ENCODE data around the gene KCNK15.
"Not testable (repeated sequence)": the region's sequence is repeated elsewhere in the genome, so short reads cannot be mapped to it uniquely, and the experiment has no call there.

The KCNK15 gene

DNA sequence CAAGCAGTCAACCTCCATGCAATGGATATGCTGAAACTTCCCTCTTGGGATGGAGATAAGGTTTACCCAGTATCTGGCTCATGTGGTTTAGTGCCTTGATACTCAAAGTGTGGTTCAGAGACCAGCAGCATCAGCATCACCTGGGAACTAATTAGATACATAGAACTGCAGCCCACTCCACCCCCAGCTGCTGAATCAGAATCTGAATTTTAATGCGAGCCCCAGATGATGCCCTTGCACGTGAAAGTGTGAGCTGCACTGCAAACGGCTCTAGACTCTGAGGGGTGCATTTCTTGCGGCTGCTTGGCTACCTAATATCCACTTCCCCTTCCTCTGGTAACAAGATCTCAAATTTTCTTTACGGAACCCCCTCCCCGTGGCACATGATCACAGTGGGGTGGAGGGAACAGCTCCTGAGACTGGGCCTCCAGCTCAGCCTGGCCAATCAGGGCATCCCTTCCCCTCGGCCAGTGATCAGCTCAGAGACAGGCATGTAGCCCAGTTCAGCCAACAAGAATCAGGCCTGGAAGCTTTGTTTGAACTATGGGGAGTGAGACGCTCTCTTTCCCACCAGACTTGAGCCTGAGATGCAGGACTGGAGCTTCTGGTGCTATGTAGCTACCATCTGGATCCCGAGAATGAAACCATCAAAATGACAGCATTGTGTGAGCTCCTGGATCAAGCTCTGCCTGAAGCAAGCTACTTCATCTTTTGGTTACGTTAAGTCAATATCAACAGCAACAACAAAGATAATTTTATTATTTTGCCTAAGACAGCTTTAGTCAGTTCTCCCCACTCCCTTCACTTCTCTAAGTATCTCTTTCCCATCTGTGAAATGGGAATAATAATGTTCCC, 12.8 kb downstream of the KCNK15 start:
- DNase-seq (ENCODE audit: low read depth, low spot score) = no peak

DNA sequence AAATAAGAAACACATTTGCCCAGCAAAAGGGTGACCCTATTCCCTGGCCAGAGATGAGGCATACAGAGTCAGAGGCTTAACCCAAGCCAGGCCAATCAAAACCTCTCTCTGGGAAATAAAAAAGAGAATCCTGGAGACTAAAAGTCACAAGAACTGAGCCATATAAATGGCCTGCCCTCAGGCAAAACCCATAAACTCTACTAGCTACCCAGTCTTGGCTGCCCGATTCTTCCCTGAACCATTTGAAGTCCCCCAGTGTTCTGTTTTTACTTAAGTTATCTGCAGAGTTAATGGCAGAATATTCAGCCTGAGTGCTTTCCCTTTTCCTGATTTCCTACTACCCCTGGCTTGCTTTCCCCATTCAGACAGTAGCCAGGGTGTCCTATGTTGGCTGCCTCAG, 13.9 kb downstream of the KCNK15 start:
- no peak for DNase-seq (ENCODE audit: low read depth, low spot score)

DNA sequence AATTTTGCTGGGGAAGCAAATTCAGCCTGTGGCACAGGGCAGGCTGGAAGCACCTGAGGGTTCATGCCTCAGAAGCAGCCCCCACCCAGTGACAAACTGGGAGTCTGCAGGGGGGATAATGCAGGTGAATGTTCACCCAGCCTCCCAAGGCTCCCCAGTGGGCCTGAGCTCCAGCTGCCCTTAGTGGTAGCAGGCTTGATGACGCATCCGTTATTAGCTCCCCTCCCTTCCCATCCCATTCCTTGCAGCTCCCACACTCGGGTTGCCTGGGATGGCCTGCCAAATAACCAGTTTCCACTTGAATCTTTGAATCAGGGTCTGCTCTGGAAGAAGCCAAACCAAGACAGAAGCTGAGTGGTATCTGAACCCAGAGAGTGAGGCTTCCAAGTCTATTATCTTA, 15.8 kb downstream of the KCNK15 start:
- no peak for DNase-seq (ENCODE audit: low read depth, low spot score)

DNA sequence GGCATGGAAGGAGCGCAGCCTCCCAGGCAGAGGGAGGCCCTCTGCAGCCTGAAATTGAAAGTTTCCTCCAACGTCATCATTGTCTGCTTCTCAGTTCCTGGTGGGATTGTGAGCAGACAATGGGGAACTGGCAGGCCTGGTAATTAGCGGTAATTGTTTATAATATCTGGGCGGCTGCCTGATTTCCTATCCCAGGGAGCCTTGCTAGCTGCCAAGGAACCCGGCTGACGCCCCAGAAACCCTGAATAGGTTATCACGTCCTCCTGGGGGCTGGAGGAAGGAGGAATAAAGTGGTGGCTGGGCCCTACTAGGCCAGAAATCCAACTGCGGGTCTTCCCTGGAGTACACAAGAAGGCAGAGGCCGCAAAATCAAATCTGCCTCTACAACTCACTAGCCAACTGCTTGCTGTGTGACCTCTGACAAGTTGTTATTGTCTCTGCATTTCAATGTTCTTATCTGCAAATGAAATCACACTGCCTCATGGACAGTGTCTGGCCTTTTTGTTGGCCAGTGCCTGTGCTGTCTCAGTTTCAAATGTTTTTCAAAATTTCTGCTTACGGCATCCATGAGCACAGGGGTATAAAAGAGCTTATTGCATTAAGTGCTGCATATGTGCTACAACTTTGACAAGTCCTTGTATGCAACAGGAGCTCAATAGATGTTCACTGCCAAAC, 16.9 kb downstream of the KCNK15 start:
- DNase-seq (ENCODE audit: low read depth, low spot score) = no peak

DNA sequence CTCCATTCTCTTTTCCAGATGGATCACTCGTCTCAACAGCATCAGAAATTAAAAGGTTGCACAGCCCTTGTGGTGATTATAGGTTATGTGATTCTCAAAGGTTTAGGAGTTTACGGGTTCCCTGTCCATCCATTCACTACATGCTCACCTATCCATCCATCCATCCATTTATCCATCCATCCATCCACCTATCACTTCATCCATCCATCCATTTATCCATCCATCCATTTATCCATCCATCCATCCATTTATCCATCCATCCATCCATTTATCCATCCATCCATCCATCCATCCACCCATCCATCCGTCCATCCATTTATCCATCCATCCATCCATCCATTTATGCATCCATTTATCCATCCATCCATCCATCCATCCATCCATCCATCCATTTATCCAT, 18.1 kb downstream of the KCNK15 start:
- DNase-seq (ENCODE audit: low read depth, low spot score) = not testable (repeated sequence)

DNA sequence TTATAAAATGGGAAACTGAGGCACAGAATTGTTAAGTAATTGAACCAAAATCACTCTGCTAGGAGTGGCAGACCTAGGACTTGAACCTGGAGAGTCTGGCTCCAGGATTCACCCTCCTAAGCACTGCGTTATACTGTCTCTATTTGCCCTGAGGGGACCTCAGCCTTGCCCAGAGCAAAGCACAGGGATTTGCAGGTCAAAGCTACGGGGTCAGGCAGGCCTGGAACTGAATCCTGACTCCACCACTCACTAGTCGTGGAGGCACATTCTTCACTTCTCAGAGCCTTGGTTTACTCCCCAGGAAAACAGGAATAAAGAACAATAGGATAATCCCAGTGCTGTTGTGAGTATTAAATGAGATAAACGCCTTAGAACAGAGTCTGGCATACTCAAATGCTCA, 19.4 kb downstream of the KCNK15 start:
- no peak for DNase-seq (ENCODE audit: low read depth, low spot score)

DNA sequence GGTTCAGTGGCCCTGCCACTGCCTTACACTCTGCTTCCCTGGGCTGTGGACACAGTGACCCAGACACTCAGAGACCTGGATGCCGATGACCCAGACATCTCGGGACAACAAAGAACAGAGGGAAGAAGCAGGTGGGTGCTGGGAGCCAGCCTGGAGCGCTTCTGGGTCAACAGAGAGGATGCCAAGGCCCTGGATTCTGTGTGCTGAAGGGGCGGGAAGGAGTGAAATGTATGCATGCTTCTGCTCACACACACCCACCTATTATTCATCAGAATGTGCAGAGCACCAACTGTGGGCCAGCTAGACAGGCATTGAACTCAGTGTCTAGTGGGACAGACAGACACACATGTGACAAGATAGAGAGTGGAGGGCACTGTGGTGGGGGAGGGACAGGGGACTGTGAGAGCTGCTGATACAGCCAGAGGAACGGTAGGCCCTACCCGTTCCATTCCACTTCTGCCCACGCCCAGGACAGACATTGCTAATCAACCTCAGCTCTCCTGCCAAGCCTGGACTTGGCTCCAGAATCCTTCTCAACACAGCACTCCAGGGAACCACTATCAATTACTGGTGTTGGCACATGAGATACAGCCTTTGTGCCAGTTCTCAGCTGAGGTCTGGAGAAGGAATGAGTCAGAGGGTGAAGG, 20.2 kb downstream of the KCNK15 start:
- DNase-seq (ENCODE audit: low read depth, low spot score) = no peak

DNA sequence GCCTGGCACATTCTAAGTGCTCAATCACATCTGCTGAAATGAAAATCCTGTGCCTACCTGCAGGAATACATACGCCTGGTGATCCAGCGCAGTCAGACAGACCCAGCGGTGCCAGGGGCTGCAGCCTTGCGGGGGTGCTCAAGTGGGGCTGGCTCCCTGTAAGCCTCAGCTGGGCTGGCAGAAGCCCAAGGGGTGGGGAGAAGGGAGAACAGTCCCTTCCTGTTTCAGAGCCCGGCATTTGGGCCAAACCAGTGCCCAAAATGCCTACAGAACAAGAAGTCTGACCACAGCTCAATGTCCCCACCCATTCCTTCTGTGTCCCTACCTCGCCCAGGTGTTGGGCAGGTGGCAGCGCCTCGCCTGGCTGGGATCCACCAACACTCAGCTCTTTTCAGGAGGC, 22.6 kb downstream of the KCNK15 start:
- DNase-seq (ENCODE audit: low read depth, low spot score) = no peak

DNA sequence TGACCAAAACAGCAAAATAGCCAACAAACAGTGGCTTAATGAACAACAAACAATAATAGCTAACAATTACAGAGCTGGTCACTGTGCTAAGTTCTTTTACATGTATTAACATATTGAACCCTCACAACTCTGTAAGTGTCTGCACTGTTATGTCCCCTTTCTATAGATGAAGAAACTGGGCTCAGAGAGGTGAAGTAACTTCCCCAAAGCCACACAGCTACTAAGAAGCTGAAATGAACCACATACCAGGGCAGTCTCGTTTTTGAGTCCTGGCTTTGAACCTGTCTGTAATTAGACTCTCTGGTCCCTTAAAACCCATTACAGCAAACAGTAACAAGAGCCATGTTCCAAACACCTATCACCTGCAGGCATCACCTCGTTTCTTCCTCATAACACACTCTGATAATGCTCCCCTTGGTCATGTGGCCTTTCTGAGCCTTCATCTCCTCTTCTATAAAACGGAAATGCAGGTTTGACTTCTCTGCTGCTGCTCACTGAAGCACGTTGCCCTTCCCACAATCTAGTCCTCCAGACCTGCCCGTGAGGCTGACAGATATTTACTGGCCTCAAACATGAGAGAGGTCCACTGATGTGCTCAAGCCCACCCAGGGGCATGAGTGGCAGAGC, 23.3 kb downstream of the KCNK15 start:
- no peak for DNase-seq (ENCODE audit: low read depth, low spot score)

DNA sequence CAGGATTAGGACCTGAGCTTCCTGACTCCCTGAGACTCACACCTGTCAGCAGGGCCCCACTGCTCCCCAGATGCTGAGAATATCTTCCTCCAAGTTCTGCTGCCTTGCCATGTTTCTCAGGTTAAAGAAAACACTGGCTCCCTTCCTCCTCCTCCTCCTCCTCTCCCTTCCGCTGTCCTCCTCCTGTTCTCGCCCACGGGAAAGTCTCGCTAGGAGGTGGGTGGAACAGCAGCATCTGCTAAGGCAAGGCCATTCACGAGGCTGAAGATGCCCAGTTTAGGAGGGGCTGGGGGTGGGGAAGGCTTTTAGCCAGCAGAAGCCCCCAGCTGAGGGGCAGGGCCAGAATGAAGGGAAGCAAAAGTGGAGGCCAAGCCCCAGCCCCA, 23.8 kb downstream of the KCNK15 start:
- DNase-seq (ENCODE audit: low read depth, low spot score) = no peak

DNA sequence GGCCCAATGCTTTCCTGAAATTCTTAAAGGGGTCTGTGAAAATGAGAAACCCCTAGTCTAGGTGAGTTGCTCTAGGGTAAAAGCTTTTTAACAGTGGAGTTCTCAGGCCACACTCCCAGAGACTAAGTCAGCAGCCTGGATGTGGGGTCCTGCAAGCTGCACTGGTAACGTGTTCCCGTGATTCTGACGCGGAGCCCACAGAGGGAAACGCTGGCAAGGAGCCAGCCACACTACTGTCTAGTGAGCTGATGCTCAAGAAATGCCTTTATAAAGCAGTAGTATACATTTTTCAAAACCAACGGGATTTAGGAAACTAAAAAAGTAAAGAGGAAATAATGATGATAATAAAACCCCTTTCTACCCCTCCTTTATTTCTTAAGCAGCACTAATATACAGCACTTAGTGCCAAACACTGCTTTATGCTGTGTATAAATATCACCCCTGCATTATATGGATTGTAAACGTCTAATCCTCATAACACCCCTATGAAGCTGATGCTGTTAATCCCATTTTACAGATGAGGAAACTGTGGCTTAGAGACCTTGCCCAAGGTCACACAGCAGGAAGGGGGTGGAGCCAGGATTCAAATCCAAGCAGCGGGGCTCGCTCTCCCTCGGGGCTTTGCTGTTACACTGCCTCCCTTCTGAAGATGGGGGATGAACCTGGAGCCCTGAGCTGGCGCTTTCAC, 25.0 kb downstream of the KCNK15 start:
- no peak for DNase-seq (ENCODE audit: low read depth, low spot score)

DNA sequence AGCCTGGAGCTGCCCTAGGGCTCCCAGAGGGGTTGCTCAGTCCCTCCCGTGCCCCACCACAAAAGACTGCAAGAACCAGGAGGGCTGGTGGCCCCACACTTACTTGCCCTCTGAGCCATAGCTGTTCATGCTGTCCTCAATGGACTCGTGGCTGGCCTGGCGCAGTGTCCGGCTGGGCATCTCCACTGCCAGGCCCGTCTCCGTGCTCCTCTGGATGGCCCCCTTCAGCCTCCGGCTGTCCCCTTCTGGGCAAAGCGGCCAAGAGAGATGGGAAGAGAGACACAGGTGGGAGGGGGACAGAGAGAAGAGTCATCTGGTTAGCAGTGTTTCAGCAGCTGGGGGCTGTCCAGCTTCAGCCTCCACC, 25.5 kb downstream of the KCNK15 start:
- DNase-seq (ENCODE audit: low read depth, low spot score) = no peak

DNA sequence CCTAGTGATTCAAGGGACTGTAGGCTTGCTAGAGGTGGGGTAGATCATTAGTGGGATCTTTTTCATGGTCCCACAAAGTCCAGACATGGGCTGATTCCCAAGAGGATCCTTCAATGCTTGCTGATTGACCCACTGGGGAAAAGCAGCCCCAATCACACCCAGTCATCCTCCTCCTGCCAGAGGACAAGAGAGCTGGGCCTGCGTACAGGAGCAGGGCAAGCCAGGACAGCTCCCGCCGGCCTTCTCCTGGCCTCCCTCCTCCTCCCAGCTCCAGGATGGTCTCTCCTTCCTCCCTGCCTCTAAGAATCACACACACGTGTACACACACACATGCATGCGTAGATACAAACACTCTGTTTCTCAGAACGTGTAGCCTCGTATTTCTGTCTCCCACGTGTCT, 27.0 kb downstream of the KCNK15 start:
- DNase-seq (ENCODE audit: low read depth, low spot score) = no peak

DNA sequence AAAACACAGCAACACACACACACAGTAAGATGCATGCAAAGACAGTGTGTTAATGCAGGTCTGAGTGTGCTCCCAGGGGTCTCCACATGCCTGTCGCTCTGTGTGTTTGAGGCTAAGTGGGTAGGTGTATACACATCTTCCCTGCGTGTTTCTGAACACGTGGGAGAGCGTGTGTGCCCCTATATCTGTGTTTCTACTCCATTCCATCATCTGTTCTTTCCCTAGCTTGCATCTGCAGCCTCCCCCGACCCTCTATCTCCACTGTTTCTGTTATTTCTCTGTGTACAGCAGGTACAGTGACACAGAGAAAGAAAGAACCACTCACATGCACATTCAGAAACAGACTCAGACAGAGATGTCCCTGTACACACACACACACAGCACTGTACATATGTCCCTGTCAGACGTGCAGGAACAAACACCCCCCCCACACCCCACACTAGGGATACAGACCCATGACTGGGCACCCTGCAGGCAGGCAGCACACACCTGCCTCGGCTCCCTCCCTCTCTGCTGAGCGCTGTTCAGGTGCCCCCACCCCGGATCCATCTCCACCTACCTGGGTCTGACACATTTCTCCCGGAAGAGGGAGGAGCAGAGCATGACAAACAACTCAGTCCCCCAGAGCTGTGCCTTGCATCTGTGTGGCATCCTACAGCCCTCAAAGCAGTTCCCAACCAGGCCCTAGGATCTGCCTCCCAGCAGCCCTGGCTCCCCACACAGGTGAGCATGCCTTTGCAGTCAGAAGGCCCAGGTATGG, 27.6 kb downstream of the KCNK15 start:
- DNase-seq (ENCODE audit: low read depth, low spot score) = no peak

DNA sequence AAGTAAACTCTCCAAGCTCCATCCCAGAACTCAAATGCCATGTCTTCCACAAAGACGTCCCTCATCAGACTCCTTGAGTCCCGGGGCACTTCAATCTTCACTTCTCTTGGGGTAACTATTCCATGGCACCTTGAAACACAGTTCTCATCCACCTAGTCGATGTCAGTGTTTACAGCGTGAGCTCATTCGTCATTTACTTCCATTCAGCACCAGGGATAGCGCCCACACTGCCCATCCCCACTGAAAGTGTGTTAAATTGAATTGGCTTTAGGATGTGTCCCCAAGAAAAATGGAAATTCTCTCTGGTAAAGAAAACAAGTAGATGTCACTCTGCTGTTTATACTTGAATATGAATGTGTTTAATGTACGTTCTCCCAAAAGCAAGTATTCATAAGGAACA, 31.3 kb downstream of the KCNK15 start:
- no peak for DNase-seq (ENCODE audit: low read depth, low spot score)

DNA sequence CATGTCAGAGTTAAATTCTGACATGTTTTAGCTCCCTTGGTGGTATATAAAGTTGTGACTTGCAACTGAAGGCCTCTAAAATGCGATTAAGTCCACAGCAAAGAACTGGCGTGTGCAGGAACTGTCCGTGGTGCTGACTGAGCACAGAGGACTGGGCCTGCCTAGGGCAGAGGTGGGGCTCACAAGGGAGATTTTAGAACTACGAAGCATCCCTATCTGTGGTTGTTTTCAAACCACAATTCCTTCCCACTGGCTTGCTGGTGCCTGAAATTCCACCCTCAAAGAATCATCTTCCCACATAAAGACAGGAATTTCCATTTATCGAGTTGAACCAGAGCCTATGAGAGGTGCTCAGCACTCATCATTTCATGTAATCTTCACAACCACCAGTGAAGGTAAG, 34.6 kb downstream of the KCNK15 start:
- peak; percentile 40 for DNase-seq (ENCODE audit: low read depth, low spot score)

DNA sequence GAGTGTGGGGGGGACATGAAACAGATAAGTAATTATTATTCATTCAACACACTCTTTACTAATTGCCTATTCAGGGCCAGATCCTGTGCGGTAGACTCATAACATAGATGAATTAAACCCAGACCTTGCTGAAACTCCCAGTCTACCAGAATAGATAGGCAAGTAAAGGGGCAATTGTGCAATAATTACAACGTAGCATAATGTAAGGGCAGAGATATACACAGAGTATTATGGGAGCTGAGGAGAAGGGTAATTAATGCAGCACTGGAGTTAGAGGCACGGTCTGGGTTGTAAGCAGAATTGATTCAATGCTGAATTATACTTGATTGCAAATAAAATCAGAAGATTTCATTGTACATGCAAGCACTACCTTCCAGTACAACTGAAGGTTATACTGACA, 35.5 kb downstream of the KCNK15 start:
- no peak for DNase-seq (ENCODE audit: low read depth, low spot score)

DNA sequence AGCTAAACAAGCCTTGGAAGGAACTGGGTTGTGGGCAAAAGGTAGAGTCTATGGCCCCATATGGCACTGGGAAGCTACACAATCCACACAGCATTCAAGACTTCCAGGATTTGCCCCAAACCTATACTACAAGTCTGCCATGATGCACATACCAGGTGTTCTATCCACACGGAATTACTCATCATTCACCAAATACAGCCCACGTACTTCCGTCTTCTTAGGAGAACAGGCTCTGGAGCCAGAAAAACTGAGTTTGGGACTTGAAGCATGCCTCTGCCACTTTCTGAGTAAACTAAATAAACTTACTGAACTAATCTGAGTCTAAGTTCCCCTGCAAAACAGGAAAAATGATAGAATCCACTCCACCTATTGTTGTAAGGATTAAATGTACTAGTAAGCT, 36.1 kb downstream of the KCNK15 start:
- no peak for DNase-seq (ENCODE audit: low read depth, low spot score)

DNA sequence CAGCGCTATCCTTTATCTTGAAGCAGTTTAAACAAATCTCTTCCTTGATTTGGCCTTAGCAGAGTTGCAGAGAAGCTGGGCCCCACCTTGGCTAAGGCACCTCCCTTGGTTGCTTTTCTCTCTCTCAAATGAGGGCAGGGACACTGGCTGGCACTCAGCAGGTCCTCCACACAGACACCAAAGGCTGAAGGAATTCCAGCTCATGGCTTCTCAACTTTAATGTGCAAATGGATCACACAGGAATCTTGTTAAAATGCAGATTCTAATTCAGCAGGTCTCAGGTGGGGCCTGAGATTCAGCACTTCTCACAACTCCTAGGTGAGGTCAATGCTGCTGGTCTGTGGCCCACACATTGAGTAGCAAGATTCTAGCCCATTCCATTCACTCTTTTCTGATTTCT, 39.0 kb downstream of the KCNK15 start:
- DNase-seq (ENCODE audit: low read depth, low spot score) = no peak

DNA sequence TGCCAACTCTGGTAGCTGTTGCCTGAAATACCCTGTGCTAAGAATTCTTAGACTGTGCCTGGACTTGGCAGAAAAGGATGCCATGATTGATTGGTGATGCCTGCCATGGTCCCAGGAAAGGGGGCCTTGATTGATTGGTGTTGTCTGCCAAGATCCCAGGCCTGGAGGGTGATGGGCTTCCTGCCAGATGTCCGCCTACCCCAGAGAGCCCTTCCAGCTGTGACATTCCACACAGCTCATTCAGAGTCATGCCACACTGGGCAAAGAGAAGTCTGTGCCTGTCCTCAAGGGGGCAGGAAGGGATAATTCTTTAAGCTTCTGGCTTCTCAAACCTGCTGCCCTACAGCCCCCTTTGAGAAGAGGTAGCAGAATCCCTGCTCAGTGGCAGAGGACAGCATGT, 40.1 kb downstream of the KCNK15 start:
- DNase-seq (ENCODE audit: low read depth, low spot score) = peak; percentile 77

DNA sequence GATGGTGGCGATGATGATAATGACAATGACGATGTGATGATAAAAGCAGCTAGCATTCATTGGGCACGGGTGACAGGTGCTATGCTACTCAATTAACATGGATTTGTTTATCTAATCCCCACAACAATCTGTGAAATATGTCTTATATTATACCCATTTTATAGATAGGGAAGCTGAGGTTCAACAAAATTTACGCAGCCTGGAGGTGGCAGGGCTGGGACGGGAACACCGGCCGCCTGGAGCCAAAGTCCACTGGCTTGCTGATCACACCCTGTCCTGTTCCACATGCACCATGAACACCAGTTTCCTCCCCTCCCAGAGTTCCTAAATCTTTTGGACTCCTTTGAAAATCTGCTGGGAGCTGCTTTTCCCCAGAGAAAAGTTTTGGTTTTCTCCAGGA, 41.6 kb downstream of the KCNK15 start:
- DNase-seq (ENCODE audit: low read depth, low spot score) = no peak
